Medulla oblongata (tissue), 1 donor: ENCODE results near the gene THBS1.

Source experiments
- DNase-seq: peaks from one replicate; pipeline ENCODE4 v3.0.0-alpha.2; 2015; ENCODE audit errors: extremely low spot score

The THBS1 gene

GRCh38 chr15:39580485-39581241, at the start of gene THBS1:
Gene THBS1 (plus strand): TSS chr15:39581079. CDS start chr15:39581858, 779 bp downstream.
- DNase-seq = no peak

- no peak for DNase-seq
Measured at GRCh38 chr15:39534996-39535395, 45.9 kb upstream of the THBS1 start.

GRCh38 chr15:39535466-39535865, 45.4 kb upstream of the THBS1 start:
- DNase-seq = no peak

- no peak for DNase-seq
Measured at GRCh38 chr15:39538936-39539335, 41.9 kb upstream of the THBS1 start.

GRCh38 chr15:39539466-39539865, 41.4 kb upstream of the THBS1 start:
- no peak for DNase-seq

- no peak for DNase-seq
Measured at GRCh38 chr15:39539973-39540558, 40.8 kb upstream of the THBS1 start.

GRCh38 chr15:39542385-39543065, 38.4 kb upstream of the THBS1 start:
- DNase-seq = no peak

- no peak for DNase-seq
Measured at GRCh38 chr15:39543651-39544050, 37.2 kb upstream of the THBS1 start.

GRCh38 chr15:39546842-39547241, 34.0 kb upstream of the THBS1 start:
- no peak for DNase-seq

GRCh38 chr15:39548561-39548960, 32.3 kb upstream of the THBS1 start:
- DNase-seq = no peak

- DNase-seq = no peak
Measured at GRCh38 chr15:39549912-39550311, 31.0 kb upstream of the THBS1 start.

- DNase-seq = no peak
Measured at GRCh38 chr15:39551476-39551875, 29.4 kb upstream of the THBS1 start.

GRCh38 chr15:39552556-39552955, 28.3 kb upstream of the THBS1 start:
- DNase-seq = no peak

GRCh38 chr15:39553947-39554693, 26.8 kb upstream of the THBS1 start:
- DNase-seq = no peak

- no peak for DNase-seq
Measured at GRCh38 chr15:39554746-39555387, 26.0 kb upstream of the THBS1 start.

GRCh38 chr15:39555885-39556284, 25.0 kb upstream of the THBS1 start:
- no peak for DNase-seq

- DNase-seq = no peak
Measured at GRCh38 chr15:39556461-39556860, 24.4 kb upstream of the THBS1 start.

GRCh38 chr15:39558421-39558820, 22.5 kb upstream of the THBS1 start:
- DNase-seq = no peak

GRCh38 chr15:39564972-39565665, 15.8 kb upstream of the THBS1 start:
- no peak for DNase-seq

GRCh38 chr15:39565851-39566250, 15.0 kb upstream of the THBS1 start:
- DNase-seq = no peak

- DNase-seq = no peak
Measured at GRCh38 chr15:39573287-39573686, 7.6 kb upstream of the THBS1 start.
